Stimulated activated CD4-positive, alpha-beta T cell treated with anti-CD3 and anti-CD28 coated beads, Interleukin-1b, Interleukin-23, amount 100 ng/mL, for 24 hours (primary cell): ENCODE results near the gene HEMK1.

Experiments
- DNase-seq, 4 experiments: peaks; one replicate each; pipeline ENCODE4 v3.0.0-alpha.2; 2020; ENCODE audit warnings: low read depth in 4 of 4, low spot score in 1 of 4

Gene HEMK1

DNA sequence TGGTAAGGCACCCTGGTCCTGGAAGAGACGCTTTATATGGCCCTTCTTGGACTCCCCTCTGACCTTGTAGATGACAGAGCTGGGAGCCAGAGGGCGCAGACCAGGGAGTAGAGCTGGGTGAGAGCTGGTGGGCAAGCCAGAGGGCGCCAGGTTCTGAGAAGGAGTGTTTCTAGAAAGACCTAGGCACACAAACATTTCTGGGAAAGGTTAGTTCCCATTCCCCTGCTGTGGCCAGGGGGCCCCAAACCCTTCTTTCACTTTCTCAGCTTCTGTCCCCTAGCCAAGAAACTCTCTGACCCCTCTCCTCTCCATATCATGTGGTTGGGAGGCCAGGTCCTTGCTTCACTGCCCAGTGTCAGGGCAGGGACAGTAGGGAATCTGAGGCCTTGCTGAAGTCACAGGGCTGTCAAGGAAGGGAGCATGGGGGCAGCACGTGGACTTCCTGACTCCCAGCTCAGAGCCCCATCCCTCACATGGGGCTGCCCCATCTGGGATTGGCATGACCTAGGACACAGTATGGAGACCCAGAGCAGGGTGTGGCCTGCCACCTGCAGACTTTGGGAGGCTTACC is 3.6 kb downstream of the HEMK1 start:
- DNase-seq: no peak

DNA sequence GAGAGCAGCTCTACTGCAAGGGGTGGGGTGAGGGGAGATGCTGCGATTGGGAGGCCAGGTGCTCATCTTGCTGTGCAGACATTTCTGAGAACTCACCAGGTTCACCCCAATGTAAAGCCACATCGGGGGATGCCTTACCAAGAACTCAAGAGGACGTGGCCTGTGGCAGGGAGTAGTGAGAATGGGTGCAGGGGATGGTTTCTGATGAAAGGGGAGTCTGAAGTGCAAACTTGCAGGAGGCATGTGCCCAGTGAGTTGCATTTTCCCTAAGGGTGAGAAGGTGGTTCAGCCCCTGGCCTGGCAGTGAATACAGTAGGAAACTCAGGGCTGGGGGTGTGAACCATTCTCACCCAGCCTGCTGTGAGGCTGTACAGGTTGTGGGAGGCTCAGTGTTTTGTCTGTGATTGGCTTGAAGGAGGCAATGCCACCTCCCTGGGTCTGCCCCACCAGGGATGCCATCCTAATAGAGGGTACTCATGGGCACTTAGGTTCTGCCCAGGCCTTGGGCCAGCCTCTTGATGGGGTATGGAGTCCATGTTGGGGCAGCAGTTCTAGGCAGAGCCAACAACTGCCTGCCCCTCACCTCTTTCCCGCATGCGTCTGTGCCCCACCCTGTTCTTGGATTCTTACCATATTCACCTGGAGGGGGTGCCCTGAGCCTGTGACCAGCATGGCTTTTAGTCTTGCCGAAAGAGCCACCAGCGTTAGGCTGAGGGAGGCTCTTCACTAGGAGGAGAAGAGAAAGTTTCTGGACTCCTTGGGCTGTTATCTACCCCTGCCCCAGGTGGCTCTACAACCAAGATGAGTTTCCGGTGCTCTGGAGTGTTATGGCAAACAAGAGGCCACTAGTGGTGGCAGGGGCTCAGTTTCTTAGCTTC is 4.5 kb downstream of the HEMK1 start:
- DNase-seq: peak in 2 of 4 experiments; percentile 44 to 70

DNA sequence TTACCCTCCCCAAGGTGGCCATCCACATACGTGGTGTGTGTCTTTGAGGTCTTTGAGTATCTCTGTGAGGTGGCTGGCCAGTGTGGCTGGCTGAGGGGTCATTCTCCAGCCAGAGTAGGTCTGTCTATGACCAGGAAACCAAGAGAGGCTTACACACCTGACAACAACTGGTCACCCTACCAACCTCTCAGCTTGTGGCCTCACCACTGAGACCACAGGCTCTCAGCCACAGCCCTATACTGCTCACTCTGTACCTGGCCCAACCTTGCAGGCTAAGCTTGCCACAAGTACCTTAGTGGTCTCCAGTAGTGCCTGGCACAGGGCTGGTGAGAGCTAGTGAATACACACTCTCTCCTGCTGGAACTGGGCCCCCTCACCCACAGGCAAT is 5.1 kb downstream of the HEMK1 start:
- DNase-seq: no peak

DNA sequence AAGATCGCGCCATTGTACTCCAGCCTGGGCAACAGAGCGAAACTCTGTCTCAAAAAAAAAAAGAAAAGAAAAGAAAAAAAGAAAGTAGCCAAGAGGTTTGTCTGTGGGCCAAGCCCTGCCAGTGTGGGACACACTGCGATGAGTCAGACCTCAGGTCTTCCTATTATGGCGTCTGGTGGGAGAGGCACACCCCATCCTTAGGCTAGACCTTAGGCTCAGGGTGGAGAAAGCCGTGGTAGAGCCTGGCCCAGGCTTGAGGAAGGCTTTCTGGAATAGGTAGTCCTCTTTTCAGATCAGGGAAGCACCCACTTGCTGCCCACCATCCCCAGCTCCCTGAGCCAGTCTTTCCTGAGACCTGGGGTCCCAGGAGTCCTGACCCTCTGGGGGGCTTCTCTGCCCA is 6.0 kb downstream of the HEMK1 start:
- no peak for DNase-seq

DNA sequence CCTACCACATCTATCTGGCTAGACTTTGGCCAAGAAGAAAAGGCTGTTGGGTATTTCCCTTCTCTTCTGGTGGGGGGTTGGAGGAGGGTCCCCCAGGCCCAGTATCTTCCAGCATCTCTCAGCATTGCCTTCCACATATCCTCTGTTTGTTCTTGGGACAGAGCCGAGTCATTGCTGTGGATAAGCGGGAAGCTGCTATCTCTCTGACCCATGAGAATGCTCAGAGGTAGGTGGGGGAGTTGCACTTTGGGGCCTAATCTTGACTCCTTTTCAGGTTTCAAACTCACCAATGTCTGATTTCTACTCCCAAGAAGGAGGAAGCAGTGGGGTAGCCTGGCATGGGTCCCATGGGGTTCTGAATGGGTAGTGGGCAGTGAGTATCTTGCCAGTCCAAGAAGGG is 8.0 kb downstream of the HEMK1 start:
- no peak for DNase-seq

DNA sequence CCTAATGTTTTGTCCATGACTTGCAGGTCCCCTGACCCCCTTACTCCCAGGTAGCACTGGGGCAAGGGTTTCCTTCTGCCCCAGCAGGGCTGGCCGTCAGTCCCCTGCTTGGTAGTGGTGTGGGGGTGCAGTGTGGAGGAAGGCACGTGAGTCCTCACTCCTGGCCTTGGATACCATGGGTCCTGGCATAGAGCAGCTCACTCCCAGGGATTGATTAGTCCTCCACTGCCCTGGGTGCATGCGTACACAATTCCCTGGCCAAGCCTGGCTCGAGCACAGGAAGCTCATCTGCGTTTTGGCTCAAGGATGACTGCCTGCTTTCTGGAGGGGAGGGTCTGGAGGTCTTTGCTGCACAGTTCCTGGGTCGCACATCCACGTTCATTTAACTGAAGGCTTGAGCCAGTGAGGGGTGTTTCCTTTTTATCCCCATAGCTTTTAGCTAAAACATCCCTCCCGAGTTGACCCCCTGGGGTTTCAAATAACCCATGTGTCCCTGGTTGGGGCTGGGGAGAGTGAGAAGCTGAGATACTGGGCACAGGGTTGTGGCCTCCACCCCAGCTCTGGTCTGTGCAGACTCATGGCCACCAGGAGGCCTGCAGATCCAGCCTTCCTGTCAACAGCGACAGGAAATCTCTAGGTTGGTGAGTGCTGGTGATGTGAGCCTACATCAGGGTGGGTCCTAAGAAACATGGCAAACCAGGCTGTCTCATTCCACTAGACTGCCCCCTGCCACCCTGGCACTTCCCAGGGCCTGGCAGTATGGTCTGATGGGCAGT is 11.5 kb downstream of the HEMK1 start:
- no peak for DNase-seq

DNA sequence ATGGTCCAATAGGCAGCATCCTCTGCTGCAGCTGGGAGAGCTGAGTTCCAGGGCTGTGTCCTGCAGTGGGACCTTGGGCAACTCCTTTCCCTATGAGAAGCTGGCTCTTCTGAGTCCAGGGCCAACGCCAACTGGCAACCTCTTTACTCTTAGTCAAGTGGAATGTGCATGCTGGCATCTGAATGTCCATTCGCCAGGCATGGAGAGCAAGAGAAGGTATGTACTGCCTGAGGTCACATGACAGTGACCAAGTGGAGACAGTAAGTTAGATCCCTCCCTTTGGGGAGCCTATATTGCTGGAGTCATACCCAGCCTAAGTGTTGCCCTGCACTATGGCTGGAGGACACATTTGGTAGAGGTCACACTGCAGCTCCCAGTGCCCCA is 12.1 kb downstream of the HEMK1 start:
- DNase-seq: no peak

DNA sequence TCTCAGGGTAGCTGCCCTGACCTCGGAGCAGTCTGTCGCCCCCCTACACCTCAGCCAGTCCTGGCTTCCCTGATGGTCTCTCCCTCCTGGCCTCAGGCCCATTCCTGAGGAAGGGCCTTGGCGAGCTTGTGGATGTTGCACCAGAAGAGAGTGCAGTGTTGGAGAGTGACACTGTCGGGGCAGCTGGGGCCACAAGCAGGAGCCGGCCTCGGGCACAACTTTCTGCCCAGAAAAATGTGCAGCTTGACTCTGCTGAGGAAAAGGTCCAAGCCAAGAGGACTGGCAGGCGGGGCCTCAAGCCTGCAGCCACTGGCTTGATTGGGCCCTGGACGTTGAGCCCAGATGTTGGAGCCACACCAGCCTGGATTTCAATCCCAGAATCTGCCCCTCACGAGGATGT is 12.8 kb downstream of the HEMK1 start:
- DNase-seq: no peak

DNA sequence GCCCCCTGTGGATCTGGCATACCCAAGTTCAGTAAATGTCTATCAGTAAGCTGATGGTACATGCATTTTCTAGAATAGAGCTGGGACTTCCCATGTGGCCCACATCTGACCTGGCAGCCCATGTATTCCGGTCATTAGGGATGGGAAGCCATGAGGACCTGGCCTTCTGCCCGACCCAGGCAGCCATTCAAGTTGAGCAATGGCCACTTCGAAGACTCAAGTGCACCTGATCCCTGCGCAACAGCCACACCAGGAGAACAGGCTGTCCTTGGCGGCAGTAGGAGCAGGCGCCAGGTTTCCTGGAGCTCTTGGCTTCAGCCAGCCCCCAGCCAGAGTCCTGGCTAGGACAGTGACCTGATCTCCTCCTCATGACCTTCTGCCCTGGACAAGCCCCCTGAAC is 14.6 kb downstream of the HEMK1 start:
- no peak for DNase-seq

DNA sequence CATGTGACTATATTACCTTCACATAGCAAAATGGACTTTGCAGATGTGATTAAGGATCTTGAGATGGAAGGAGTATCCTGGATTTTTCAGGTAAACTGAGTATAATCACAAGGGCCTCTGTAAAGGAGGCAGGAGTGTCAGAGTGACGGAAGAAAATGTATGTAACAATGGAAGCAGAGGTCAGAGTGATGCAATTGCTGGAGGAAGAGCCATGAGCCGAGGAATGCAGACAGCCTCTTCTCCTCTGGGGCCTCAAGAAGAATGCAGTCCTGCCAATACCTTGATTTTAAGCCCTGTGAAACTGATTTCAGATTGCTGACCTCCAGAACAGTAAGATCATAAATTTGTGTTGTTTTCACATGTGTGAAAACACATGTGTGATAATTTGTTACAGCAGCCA is 15.1 kb downstream of the HEMK1 start:
- DNase-seq: no peak

DNA sequence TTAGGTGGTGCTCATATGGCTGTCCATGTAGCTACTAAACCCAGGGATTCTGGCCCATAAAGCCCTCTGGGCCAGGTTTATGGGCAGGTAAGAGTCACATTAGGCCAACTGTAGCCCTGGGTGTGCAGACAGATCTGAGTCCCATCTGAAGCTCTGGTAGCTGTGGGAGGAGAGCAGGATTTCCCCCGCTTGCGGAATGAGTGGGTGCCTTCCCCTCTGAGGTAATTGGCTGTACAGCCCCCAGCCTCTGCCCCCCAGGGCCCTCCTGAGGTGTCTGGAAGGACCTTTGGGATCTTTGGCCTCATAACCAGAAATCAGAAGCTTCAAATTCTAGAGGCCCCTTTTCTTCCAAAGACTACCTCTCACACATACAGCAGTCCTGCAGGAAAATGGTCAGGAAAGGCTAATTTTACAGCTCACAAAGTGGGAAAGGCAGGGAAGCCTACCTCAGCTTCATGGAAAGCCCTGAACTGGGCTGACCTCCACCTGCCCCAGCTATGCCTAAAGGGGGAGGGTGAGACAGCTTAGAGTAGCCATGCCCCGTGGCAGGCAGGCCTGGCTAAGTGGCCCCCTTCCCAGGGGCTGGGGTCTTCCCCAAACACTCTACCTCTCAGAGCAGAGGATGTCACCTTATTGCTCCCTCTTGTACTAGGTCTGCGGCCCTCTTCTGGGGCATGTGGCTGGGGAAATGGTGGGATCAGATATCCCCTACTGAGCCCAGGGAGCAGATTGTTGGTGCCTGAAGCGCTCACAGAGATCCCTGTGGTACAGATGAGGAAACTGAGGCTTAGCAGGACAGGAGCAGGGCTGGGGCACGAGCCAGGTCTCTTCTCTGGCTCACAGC is 16.8 kb downstream of the HEMK1 start:
- no peak for DNase-seq

DNA sequence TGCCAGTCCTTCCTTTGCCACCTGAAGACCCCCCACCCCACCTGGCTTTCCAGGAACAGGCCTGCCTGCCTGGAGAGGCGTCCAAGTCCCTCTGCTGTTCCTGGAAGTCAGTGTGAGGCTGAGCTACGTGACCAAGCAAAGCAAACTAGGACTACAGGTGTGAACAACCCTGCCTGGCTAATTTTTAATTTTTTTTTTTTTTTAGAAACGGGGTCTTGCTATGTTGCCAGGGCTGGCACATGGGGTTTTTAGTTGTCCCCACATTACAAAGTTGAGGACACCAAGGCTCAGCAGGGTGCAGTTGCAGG is 17.4 kb downstream of the HEMK1 start:
- DNase-seq: no peak

DNA sequence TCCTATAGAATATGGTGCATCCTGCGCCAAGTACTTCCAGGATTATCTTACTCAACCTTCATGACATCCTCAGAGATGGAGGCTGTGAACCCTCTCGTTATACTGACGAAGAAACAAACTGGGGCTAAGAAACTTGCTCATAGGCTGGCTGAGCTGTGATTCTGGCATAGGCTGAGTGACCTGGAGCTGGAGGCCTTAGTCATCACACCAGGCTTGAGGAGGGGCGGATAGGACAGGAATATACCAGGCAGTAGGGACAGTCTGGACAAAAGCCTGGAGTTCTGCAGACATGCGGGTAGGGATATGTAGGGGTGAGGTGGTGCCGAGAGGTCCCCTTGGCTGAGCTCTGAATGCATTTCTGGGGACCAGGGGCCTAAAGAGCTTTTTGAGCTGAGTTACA is 18.1 kb downstream of the HEMK1 start:
- DNase-seq: no peak

DNA sequence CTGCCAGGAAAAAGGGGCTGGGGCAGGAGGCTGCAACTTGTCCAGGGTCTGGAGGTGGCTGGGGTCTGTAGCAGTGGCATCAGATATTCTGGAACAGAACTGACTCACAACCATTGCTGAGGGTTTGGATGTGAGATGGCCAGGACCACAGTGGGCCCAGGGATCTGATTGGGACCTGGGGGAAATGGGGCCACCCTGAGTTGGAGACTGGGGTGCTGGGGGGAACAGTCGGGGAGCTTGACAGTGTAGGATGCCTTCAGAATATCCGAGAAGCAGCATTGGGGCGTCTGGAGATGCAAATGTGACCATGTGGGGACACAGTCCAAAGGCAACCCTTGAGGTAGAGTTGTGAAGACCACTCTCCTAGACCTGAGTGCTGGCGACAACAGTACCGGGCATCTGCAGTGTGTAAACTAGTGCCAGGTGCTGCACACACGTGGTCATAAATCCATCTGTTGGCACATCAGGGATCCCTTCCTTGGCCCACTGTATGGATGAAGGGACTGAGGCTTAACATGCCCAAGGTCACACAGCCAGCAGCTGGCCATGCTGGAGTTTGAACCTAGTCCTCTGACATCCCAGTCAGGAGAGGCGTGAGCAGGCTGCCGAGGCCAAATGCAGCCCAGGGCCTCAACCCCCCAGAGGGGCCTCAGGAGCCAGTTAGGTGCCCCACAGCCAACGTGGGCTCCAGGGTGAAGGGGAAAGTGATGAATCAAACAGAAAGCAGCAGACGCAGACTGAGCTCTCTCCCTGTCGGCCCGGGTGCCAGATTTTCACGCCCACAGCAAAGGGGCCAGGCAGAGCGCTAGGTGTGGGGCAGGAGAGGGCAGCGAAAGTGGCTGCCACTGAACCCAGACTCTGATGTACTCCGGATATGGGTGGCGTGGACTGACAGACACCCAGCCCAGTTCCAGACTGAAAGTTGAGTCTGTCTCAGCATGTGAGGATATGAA is 18.8 kb downstream of the HEMK1 start:
- peak in 2 of 4 experiments; percentile 78 to 88 for DNase-seq

DNA sequence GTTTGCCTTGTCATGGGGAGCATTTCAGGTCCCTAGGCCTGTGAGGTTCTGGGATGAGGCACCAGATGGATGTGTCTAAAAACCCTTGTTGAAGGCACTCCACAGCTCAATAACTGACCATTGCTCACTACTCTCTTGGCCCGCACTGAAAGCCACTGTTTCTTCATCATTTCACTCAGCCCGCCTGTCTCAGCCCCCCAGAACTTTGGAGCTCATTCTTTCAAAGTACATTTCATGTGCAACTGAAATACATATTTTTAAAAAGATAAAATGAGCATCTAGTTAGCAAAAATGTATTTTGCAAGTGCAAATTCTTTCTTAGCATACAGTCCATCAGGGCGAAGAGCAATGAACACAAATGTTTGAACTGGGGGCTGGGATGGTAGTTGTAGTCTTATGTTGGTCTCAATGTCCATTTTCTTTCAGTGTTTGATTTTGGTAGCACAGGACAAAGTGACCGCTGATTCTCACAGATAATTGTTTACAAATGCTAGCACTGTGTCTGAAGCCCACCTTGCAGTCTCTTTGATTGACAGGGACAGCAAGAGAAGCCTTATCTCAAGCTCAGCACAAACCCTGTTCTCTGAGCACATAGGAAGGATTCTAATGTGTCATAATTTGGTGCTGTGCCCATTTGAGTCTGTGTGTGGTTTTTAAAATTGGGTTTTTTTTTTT is 19.6 kb downstream of the HEMK1 start:
- DNase-seq: no peak

DNA sequence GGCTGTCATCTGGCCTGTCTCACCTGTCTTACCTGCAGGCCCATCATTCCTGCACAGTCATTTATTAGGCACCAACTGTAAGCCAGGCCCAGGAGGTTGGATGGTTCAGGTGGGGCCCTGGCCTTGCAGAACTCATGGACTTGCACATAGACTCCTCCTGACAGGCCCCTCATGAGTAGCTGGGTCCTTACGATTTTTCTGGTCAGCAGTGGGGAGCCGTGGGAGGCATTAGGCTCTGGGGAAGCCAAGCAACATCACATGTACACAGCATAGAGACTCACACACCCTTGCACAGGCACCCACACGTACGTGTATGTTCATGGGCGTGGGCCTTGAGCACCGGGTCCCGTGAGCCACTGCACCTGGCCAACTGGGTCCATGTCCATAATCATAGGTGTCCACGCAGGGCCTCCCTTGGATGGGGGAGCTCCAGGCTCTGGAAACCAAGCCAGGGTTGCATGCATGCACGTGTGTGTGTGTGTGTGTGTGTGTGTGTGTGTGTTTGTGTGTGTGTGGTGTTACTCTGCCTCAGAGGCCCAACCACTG is 21.9 kb downstream of the HEMK1 start:
- DNase-seq: no peak

DNA sequence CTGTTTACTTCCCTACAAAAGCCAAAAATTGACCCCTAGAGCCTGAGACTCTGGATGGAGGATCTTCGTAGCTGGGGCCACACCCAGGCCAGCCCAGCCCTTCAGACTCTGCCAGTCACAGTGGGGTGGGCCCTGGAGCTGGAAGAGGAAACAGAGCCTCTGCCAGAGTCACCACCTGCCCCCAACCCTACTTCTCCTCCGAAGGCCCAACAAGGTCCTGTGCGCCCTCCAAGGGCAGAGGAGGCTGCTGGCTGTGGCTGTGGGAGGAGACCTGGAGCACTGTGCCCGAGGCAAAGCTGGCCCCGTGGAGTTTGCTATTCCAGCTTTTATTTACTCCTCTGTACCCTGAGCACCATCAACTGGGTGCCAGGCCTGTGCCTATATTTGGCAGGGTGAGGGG is 23.2 kb downstream of the HEMK1 start:
- DNase-seq: no peak

DNA sequence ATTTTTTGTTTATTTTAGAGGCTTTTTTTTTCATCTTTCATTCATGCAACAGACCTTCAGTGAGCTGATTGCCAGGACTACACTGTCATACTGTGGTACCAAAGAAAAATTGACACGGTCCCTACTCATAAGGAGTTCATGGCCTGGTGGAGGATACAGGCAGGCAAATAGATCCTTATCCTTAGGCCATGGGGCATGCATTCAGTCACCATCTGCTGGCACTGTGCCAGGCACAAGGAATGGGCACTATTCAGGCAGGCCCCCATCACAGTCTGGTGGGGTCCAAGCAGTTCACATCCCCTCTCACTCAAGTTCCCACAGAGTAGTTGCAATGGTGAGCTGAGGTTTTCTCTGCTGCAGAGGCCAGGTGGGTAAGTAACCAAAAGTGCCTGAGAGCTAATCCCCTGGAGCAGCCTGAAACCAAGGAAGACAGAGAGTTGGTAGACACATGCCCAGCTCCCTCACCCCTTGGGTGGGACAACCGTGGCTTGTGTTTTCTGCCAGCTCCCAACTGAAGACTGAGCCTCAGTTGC is 25.0 kb downstream of the HEMK1 start:
- DNase-seq: no peak

DNA sequence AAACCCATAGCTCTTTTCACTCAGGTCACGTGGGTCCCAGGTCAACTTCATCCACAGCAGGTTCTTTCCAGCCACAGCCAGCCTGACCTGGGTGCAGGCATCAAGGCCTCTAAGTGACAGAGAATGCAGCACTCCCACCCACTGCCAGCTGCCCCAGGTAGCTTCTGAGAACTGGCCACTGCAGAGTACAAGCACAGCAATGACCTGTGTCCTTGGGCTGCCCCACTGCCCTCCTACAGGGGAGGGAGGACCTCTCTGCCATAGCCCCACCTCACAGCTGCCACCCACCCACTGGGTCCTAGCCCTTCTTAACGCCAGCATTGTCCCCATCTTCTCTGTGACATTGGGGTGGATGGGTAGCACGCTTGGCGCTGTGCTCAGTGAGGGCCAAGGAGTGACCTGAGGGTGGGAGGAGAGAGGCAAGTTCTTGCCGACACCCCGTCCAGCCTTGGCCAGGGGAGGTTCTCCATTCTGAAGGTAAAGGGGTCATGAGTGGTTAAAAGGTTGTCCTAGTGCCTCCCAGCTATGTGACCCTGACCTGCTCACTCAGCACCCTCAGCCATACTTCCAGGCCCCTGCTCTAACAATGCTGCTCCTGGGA is 29.9 kb downstream of the HEMK1 start:
- DNase-seq: no peak
